HCT116 (cell line): ENCODE data around the gene SIDT1. TPM values are rescaled to one million over a fixed set of nuclear protein-coding genes. Genes with fewer than 3 reads are reported as not detected.

Experiments
- ATAC-seq: fragments of 200-7000 bp; cut with Tn5 transposase; 2 replicates; pipeline ENCODE4 v1.9.1; 2020; ENCODE audit warnings: mild to moderate bottlenecking, moderate library complexity
- BruUV-seq: library from RNA; stranded (reverse); fragments of 400-500 nt; replicated peaks from 2 replicates; lab custom pipeline; 2021; lab: Mats Ljungman, UMichigan
- CTCF ChIA-PET: fragments of 300-600 bp; sonication (Branson Sonifier 250); formaldehyde crosslinking; loops from one replicate; lab custom pipeline; 2021; ENCODE audit warnings: antibody characterized with exemption; lab: Charles Lee
- POLR2A ChIA-PET: fragments of 300-600, 350-600 bp; sonication (Branson Sonifier 250); formaldehyde crosslinking; loops from one replicate; lab custom pipeline; 2021; ENCODE audit warnings: antibody characterized with exemption; lab: Charles Lee
- RAD21 ChIA-PET, 2 experiments: fragments of 300-600 bp; sonication (Branson Sonifier 250); formaldehyde crosslinking; loops; one replicate each; lab custom pipeline; 2023; ENCODE audit warnings: low total read pairs in 2 of 2; ENCODE audit not compliant: uncharacterized antibody in 2 of 2, unreplicated experiment in 2 of 2, low non-redundant PET in 1 of 2; lab: Charles Lee
- DNase-seq: peaks from one replicate; pipeline ENCODE4 v3.0.0-alpha.2; 2010; ENCODE audit warnings: low read depth, low spot score
- H2AFZ ChIP-seq: fragments of 200-600 bp; shearing (Covaris generic), sonication (generic); 2 replicates; pipeline ENCODE4 v1.6.1; 2017; ENCODE audit warnings: low read depth, mixed run types, mixed read lengths, antibody characterized with exemption, low read length; ENCODE audit not compliant: poor library complexity, severe bottlenecking
- H3K27ac ChIP-seq: 2 replicates; pipeline ENCODE4 v1.5.1; 2012; ENCODE audit warnings: low read depth, low read length
- H3K27me3 ChIP-seq: fragments of 200-600 bp; sonication (generic); 2 replicates; pipeline ENCODE4 v1.6.1; 2016; ENCODE audit warnings: mixed run types, low read length, mixed read lengths; ENCODE audit not compliant: insufficient read depth
- H3K36me3 ChIP-seq, 2 experiments: fragments of 200-500 bp in 1 of 2; fragments of 200-600 bp in 1 of 2; sonication (Bioruptor generic) in 1 of 2; sonication (generic) in 1 of 2; 2 replicates each; pipeline versions ENCODE4 v1.5.1 to v1.6.1; 2014 to 2016; ENCODE audit warnings: low read length in 2 of 2, inconsistent platforms in 1 of 2, mixed read lengths in 1 of 2, mixed run types in 1 of 2; ENCODE audit not compliant: insufficient read depth in 2 of 2, control insufficient read depth in 1 of 2
- H3K4me1 ChIP-seq, 2 experiments: fragments of 200-600 bp in 1 of 2; sonication (generic) in 1 of 2; 2 replicates each; pipeline versions ENCODE4 v1.5.1 to v1.6.1; 2012 to 2017; ENCODE audit warnings: low read length in 2 of 2, inconsistent platforms in 1 of 2, mild to moderate bottlenecking in 1 of 2, mixed read lengths in 1 of 2, mixed run types in 1 of 2, moderate library complexity in 1 of 2; ENCODE audit not compliant: insufficient read depth in 2 of 2, control insufficient read depth in 1 of 2
- H3K4me2 ChIP-seq: fragments of 200-600 bp; sonication (generic); 2 replicates; pipeline ENCODE4 v1.6.1; 2017; ENCODE audit warnings: mixed run types, low read length, mixed read lengths
- H3K4me3 ChIP-seq, 2 experiments: fragments of 200-600 bp in 1 of 2; sonication (generic) in 1 of 2; replicated peaks in 1 of 2; 2 replicates each; pipeline ENCODE4 v1.5.1; 2011 to 2016; ENCODE audit warnings: low read length in 2 of 2, control low read depth in 1 of 2, low read depth in 1 of 2, mild to moderate bottlenecking in 1 of 2, mixed read lengths in 1 of 2, mixed run types in 1 of 2
- H3K79me2 ChIP-seq: fragments of 200-600 bp; sonication (generic); 2 replicates; pipeline ENCODE4 v1.6.1; 2017; ENCODE audit warnings: mild to moderate bottlenecking, mixed run types, low read length, moderate library complexity, mixed read lengths; ENCODE audit not compliant: insufficient read depth
- H3K9ac ChIP-seq: fragments of 200-600 bp; sonication (generic); 2 replicates; pipeline ENCODE4 v1.6.1; 2016; ENCODE audit warnings: low read length, mixed read lengths
- H3K9me2 ChIP-seq: fragments of 200-600 bp; sonication (generic), shearing (Covaris generic); 2 replicates; pipeline ENCODE4 v1.6.1; 2017; ENCODE audit warnings: mixed run types, mild to moderate bottlenecking, moderate library complexity; ENCODE audit not compliant: insufficient read depth
- H3K9me3 ChIP-seq, 2 experiments: fragments of 200-500 bp in 1 of 2; fragments of 200-600 bp in 1 of 2; sonication (Bioruptor generic) in 1 of 2; sonication (generic) in 1 of 2; 2 replicates each; pipeline ENCODE4 v1.6.1; 2014 to 2017; ENCODE audit warnings: low read length in 2 of 2, mixed read lengths in 2 of 2, inconsistent platforms in 1 of 2, low read depth in 1 of 2, mild to moderate bottlenecking in 1 of 2, mixed run types in 1 of 2, moderate library complexity in 1 of 2; ENCODE audit not compliant: control insufficient read depth in 1 of 2, insufficient read depth in 1 of 2
- H4K20me1 ChIP-seq: fragments of 200-600 bp; sonication (generic), shearing (Covaris generic); 2 replicates; pipeline ENCODE4 v1.6.1; 2017; ENCODE audit warnings: mixed run types, mild to moderate bottlenecking, moderate library complexity; ENCODE audit not compliant: insufficient read depth
- EZH2 ChIP-seq: fragments of 200-600 bp; sonication (generic); IDR thresholded peaks from 2 replicates; pipeline ENCODE4 v1.6.1; 2017; ENCODE audit warnings: antibody characterized with exemption, mixed run types
- JUND ChIP-seq: IDR thresholded peaks from 2 replicates; pipeline ENCODE4 v1.6.1; 2012
- POLR2A ChIP-seq: IDR thresholded peaks from 2 replicates; pipeline ENCODE4 v1.7.0; 2011; ENCODE audit warnings: borderline replicate concordance; ENCODE audit not compliant: insufficient read depth, insufficient read length; ENCODE audit errors: extremely low read depth
- POLR2AphosphoS5 ChIP-seq: IDR thresholded peaks from 2 replicates; pipeline ENCODE4 v1.6.1; 2011; ENCODE audit warnings: mild to moderate bottlenecking, low read depth, low read length, moderate library complexity
- RAD21 ChIP-seq: IDR thresholded peaks from 2 replicates; pipeline ENCODE4 v1.6.1; 2012; ENCODE audit warnings: low read depth, mild to moderate bottlenecking
- REST ChIP-seq: IDR thresholded peaks from 2 replicates; pipeline ENCODE4 v1.6.1; 2012; ENCODE audit warnings: low read depth
- ZFX ChIP-seq: fragments of 450-650 bp; IDR thresholded peaks from 2 replicates; pipeline ENCODE4 v1.6.1; 2017
- ZNF274 ChIP-seq: fragments of 200-500 bp; sonication (Bioruptor generic); IDR thresholded peaks from 2 replicates; pipeline ENCODE4 v1.6.1; 2014; ENCODE audit warnings: mild to moderate bottlenecking, low read depth, low read length, inconsistent platforms
- intact Hi-C: fragments of 100-400 bp; cut with micrococcal nuclease; formaldehyde crosslinking; loops from 2 replicates; pipeline ENCODE4 v1.10.0; 2022
- total RNA-seq: library from RNA; stranded (reverse); gene quantifications from one replicate; pipeline ENCODE4 v1.2.1, GENCODE V29; 2021; ENCODE audit not compliant: unreplicated experiment

Gene SIDT1
- total RNA-seq, 1 experiment from 2014 or later, result not detected

DNA sequence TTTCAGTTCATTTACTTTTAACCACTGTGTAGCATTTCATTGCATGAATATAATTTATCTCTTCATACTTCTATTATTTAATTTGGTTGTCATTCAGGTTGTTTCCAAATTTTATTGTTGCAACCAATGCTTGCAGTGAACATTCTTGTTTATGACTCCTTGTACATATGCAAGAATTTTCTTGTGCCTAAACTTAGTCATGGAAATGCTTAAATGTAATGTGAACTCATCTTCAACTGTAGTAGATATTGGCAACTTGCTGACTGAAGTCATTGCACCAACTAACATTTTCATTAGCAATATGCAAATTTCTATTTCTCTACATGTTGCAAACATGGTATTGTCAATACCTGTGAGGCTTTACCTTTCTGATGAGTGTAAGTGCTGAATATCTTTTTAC, 26.7 kb downstream of the SIDT1 start:
- intact Hi-C loops, result no loop called here
- BruUV-seq, result no TSS peak
- no peaks in the 10 kb centered on the region for H3K79me2 ChIP-seq
- H3K4me2 ChIP-seq, result no peak overlapping the region
- no peak for TF ChIP-seq JUND
- TF ChIP-seq RAD21, result no peak
- no peak for TF ChIP-seq POLR2AphosphoS5
- TF ChIP-seq REST, result no peak
- TF ChIP-seq EZH2, result no peak
- TF ChIP-seq ZFX, result no peak
- no peak for TF ChIP-seq ZNF274
- no peak for TF ChIP-seq POLR2A
- peaks cover 0 to 11% of the 10 kb centered on the region in 2 experiments; a peak in 2 of 4 replicates for H3K4me1 ChIP-seq
- CTCF ChIA-PET, result no interaction called here
- H2AFZ ChIP-seq, result no peak overlapping the region
- no peak for DNase-seq
- no peaks in the 10 kb centered on the region for H3K36me3 ChIP-seq
- no peak for ATAC-seq
- POLR2A ChIA-PET, result no interaction called here
- H3K9ac ChIP-seq, result no peak overlapping the region
- no peaks in the 10 kb centered on the region for H3K9me2 ChIP-seq
- H3K9me3 ChIP-seq, result no peaks in the 10 kb centered on the region
- no peak overlapping the region for H3K4me3 ChIP-seq
- RAD21 ChIA-PET, result no interaction called here
- H3K27me3 ChIP-seq, result no peaks in the 10 kb centered on the region
- no peak overlapping the region for H3K27ac ChIP-seq
- H4K20me1 ChIP-seq, result no peaks in the 10 kb centered on the region
